ENCODE measurements around the gene RNF20.
"Not testable (repeated sequence)": the region's sequence is repeated elsewhere in the genome, so short reads cannot be mapped to it uniquely, and the experiment has no call there.

The RNF20 gene

GRCh38 chr9:101586651-101587050 is 53.0 kb downstream of the RNF20 start:
- H3K36me3 Mint-ChIP-seq (ENCODE audit: low read depth): no peaks in the 10 kb centered on the region
- H3K4me3 Mint-ChIP-seq: no peak overlapping the region
- H3K9me3 Mint-ChIP-seq: no peaks in the 10 kb centered on the region
- no peak overlapping the region for H3K27ac Mint-ChIP-seq
- no peaks in the 10 kb centered on the region for H3K27me3 Mint-ChIP-seq (ENCODE audit: low read depth)
- TF ChIP-seq CTCF (IDR thresholded peaks at IDR 0.05; ENCODE audit: unreplicated experiment in 3 of 3): no peak
- H3K4me1 Mint-ChIP-seq: peaks cover 25% of the 10 kb centered on the region

- Mint-ChIP-seq H3K27me3 (ENCODE audit: low read depth) (no peaks in the 10 kb centered on the region), H3K4me3 (no peak overlapping the region), H3K36me3 (ENCODE audit: low read depth) (no peaks in the 10 kb centered on the region), H3K27ac (peak overlapping the region in 2 of 3 experiments; percentile 24 to 36), H3K4me1 (peaks cover 23% of the 10 kb centered on the region), H3K9me3 (no peaks in the 10 kb centered on the region)
- TF ChIP-seq CTCF (IDR thresholded peaks at IDR 0.05; ENCODE audit: unreplicated experiment in 3 of 3): no peak
These were observed 53.8 kb downstream of the RNF20 start for GRCh38 chr9:101587332-101588043.

- peaks cover 15% of the 10 kb centered on the region for H3K4me1 Mint-ChIP-seq
- H3K27ac Mint-ChIP-seq; H3K27me3 Mint-ChIP-seq (ENCODE audit: low read depth); H3K36me3 Mint-ChIP-seq (ENCODE audit: low read depth); H3K4me3 Mint-ChIP-seq; H3K9me3 Mint-ChIP-seq: not testable (repeated sequence)
These were observed 56.4 kb downstream of the RNF20 start for GRCh38 chr9:101590074-101590473.

GRCh38 chr9:101590901-101591300 is 57.2 kb downstream of the RNF20 start:
- Mint-ChIP-seq H3K4me3 (no peak overlapping the region), H3K4me1 (peaks cover 19% of the 10 kb centered on the region), H3K27ac (no peak overlapping the region), H3K27me3 (ENCODE audit: low read depth) (peaks cover 4% of the 10 kb centered on the region), H3K36me3 (ENCODE audit: low read depth) (no peaks in the 10 kb centered on the region), H3K9me3 (no peaks in the 10 kb centered on the region)
- TF ChIP-seq CTCF (IDR thresholded peaks at IDR 0.05; ENCODE audit: unreplicated experiment in 3 of 3): no peak

GRCh38 chr9:101591787-101592446 is 58.3 kb downstream of the RNF20 start:
- no peak for TF ChIP-seq CTCF (IDR thresholded peaks at IDR 0.05; ENCODE audit: unreplicated experiment in 3 of 3)
- Mint-ChIP-seq H3K4me3 (no peak overlapping the region), H3K27ac (peak overlapping the region in 1 of 3 experiments; percentile 10), H3K36me3 (ENCODE audit: low read depth) (no peaks in the 10 kb centered on the region), H3K4me1 (peaks cover 21% of the 10 kb centered on the region), H3K27me3 (ENCODE audit: low read depth) (peaks cover 4% of the 10 kb centered on the region), H3K9me3 (no peaks in the 10 kb centered on the region)

- Mint-ChIP-seq H3K4me3 (no peak overlapping the region), H3K4me1 (peaks cover 15% of the 10 kb centered on the region), H3K9me3 (no peaks in the 10 kb centered on the region), H3K27ac (no peak overlapping the region), H3K27me3 (ENCODE audit: low read depth) (peaks cover 4% of the 10 kb centered on the region), H3K36me3 (ENCODE audit: low read depth) (no peaks in the 10 kb centered on the region)
- no peak for TF ChIP-seq CTCF (IDR thresholded peaks at IDR 0.05; ENCODE audit: unreplicated experiment in 3 of 3)
These were observed 59.1 kb downstream of the RNF20 start for GRCh38 chr9:101592788-101593187.

Measured in nephron (organoid).